ENCODE measurements around the gene UBE2K. TPM values are rescaled to one million over a fixed set of nuclear protein-coding genes. Genes with fewer than 3 reads are reported as not detected.
"Not testable (repeated sequence)": the region's sequence is repeated elsewhere in the genome, so short reads cannot be mapped to it uniquely, and the experiment has no call there.

The UBE2K gene
- total and polyA plus RNA-seq, 10 of the 15 experiments (the other 5 are each of a cell fraction or from before 2014, with no cell fraction given) = 17.0 to 141 (median 75.5) TPM

GRCh38 chr4:39721273-39721672 lies 23.3 kb downstream of the UBE2K start:
- ChIA-PET SMC1A (ENCODE audit: uncharacterized antibody, unreplicated experiment) (interaction anchor here (1.2 to 1.8 kb wide), 4 partner anchors 9 to 35 kb away, joined by 3 to 5 read pairs (median 4); no protein-coding TSS in a partner anchor), CTCF (interaction anchor here (0.6 to 1.2 kb wide), 3 partner anchors 12 to 213 kb away, joined by 3 to 5 read pairs (median 3); no protein-coding TSS in a partner anchor), RAD21 (ENCODE audit: unreplicated experiment) (interaction anchor here (0.6 kb wide), 1 partner anchor 20 kb away, joined by 3 read pairs; no protein-coding TSS in a partner anchor), POLR2A (interaction anchor here (1.1 kb wide), 1 partner anchor 13 kb away, joined by 3 read pairs; no protein-coding TSS in a partner anchor)
- in situ Hi-C loops (cut with MboI); intact Hi-C loops (cut with micrococcal nuclease; ENCODE audit: unreplicated experiment); FAIRE-seq; H3K36me3 ChIP-seq (ENCODE audit: control insufficient read depth in 2 of 2, insufficient read depth in 2 of 2, low read length in 1 of 2); H3K27me3 ChIP-seq (replicated peaks in 1 of 2; ENCODE audit: control insufficient read depth in 2 of 2, insufficient read depth in 2 of 2, low read length in 1 of 2); BruUV-seq (replicated peaks); H4K20me1 ChIP-seq (ENCODE audit: control insufficient read depth, insufficient read depth); H3K27ac ChIP-seq (ENCODE audit: control insufficient read depth, insufficient read depth); H3K9me3 ChIP-seq (replicated peaks; ENCODE audit: control insufficient read depth, insufficient read depth, low read length); H2AFZ ChIP-seq (ENCODE audit: control insufficient read depth, low read depth, low read length); DNase-seq (ENCODE audit: low read depth, low spot score); H3K9ac ChIP-seq (ENCODE audit: control insufficient read depth, insufficient read depth, low read length); H3K4me2 ChIP-seq (ENCODE audit: control insufficient read depth, insufficient read depth); ATAC-seq; H3K4me3 ChIP-seq: not testable (repeated sequence)
- TF ChIP-seq BHLHE40 (IDR thresholded peaks at IDR 0.05; ENCODE audit: borderline replicate concordance in 1 of 2, low read depth in 2 of 2, low read length in 1 of 2) = peak; percentile 11 to 72; a peak in 1 of 4 replicates
- peaks cover 88% of the 10 kb centered on the region for H3K79me2 ChIP-seq (ENCODE audit: control insufficient read depth, insufficient read depth, low read length)
- H3K4me1 ChIP-seq (ENCODE audit: control insufficient read depth, insufficient read depth, low read length) = peaks cover 30% of the 10 kb centered on the region
- 42% methylated on average over 6 of the region's 6 CpGs for WGBS (ENCODE audit: insufficient coverage, insufficient replicate concordance, low lambda C conversion rate, missing lambda C conversion rate)

- ChIA-PET RAD21 (ENCODE audit: unreplicated experiment) (interaction anchor here (0.6 kb wide), 3 partner anchors 19 to 82 kb away, joined by 3 read pairs; no protein-coding TSS in a partner anchor), SMC1A (ENCODE audit: uncharacterized antibody, unreplicated experiment) (interaction anchor here (1.2 to 1.8 kb wide), 5 partner anchors 8 to 34 kb away, joined by 3 to 5 read pairs (median 3); no protein-coding TSS in a partner anchor), POLR2A (interaction anchor here (1.1 kb wide), 1 partner anchor 14 kb away, joined by 3 read pairs; no protein-coding TSS in a partner anchor), CTCF (interaction anchor here (0.6 kb wide), 1 partner anchor 199 kb away, joined by 3 read pairs; no protein-coding TSS in a partner anchor)
- intact Hi-C loops (cut with micrococcal nuclease; ENCODE audit: unreplicated experiment) (no loop called here), in situ Hi-C loops (cut with MboI) (no loop called here)
- ATAC-seq = no peak
- peaks cover 28% of the 10 kb centered on the region for H3K4me1 ChIP-seq (ENCODE audit: control insufficient read depth, insufficient read depth, low read length)
- no peaks in the 10 kb centered on the region for H3K9me3 ChIP-seq (replicated peaks; ENCODE audit: control insufficient read depth, insufficient read depth, low read length)
- H3K79me2 ChIP-seq (ENCODE audit: control insufficient read depth, insufficient read depth, low read length) = peaks cover 85% of the 10 kb centered on the region
- DNase-seq (ENCODE audit: low read depth, low spot score) = no peak
- H3K4me2 ChIP-seq (ENCODE audit: control insufficient read depth, insufficient read depth) = no peak overlapping the region
- no peak for FAIRE-seq
- no peaks in the 10 kb centered on the region for H4K20me1 ChIP-seq (ENCODE audit: control insufficient read depth, insufficient read depth)
- no peak overlapping the region for H3K27ac ChIP-seq (ENCODE audit: control insufficient read depth, insufficient read depth)
- no peaks in the 10 kb centered on the region for H3K27me3 ChIP-seq (replicated peaks in 1 of 2; ENCODE audit: control insufficient read depth in 2 of 2, insufficient read depth in 2 of 2, low read length in 1 of 2)
- WGBS (ENCODE audit: insufficient coverage, insufficient replicate concordance, low lambda C conversion rate, missing lambda C conversion rate) = 76% methylated on average over 7 of the region's 7 CpGs
- no TSS peak for BruUV-seq (replicated peaks)
- peaks cover 4 to 9% of the 10 kb centered on the region in 2 experiments; a peak in 2 of 4 replicates for H3K36me3 ChIP-seq (ENCODE audit: control insufficient read depth in 2 of 2, insufficient read depth in 2 of 2, low read length in 1 of 2)
- no peak overlapping the region for H3K4me3 ChIP-seq
- no peak overlapping the region for H3K9ac ChIP-seq (ENCODE audit: control insufficient read depth, insufficient read depth, low read length)
- no peak overlapping the region for H2AFZ ChIP-seq (ENCODE audit: control insufficient read depth, low read depth, low read length)
- TF ChIP-seq BCL11A (IDR thresholded peaks at IDR 0.05; ENCODE audit: low read depth, low read length) = no peak
- TF ChIP-seq RAD51 (IDR thresholded peaks at IDR 0.05) = no peak
- no peak for TF ChIP-seq MEF2B (IDR thresholded peaks at IDR 0.05; ENCODE audit: partially characterized antibody, poor library complexity, severe bottlenecking)
- no peak for TF ChIP-seq ETV6 (conservative IDR thresholded peaks at IDR 0.05 in 1 of 2, IDR thresholded peaks at IDR 0.05 in 1 of 2; ENCODE audit: borderline replicate concordance in 1 of 2, low read depth in 1 of 2)
- no peak for TF ChIP-seq PML (IDR thresholded peaks at IDR 0.05; ENCODE audit: low read length)
- no peak for TF ChIP-seq NR2C1 (IDR thresholded peaks at IDR 0.05)
- no peak for TF ChIP-seq MYB (IDR thresholded peaks at IDR 0.05; ENCODE audit: borderline replicate concordance, low read depth, low read length)
- no peak for TF ChIP-seq ZNF687 (IDR thresholded peaks at IDR 0.05)
- TF ChIP-seq, protein P1, sequence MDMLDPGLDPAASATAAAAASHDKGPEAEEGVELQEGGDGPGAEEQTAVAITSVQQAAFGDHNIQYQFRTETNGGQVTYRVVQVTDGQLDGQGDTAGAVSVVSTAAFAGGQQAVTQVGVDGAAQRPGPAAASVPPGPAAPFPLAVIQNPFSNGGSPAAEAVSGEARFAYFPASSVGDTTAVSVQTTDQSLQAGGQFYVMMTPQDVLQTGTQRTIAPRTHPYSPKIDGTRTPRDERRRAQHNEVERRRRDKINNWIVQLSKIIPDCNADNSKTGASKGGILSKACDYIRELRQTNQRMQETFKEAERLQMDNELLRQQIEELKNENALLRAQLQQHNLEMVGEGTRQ (IDR thresholded peaks at IDR 0.05; ENCODE audit: borderline replicate concordance, low read depth, low read length) = no peak
- no peak for TF ChIP-seq NBN (IDR thresholded peaks at IDR 0.05)
- TF ChIP-seq ZNF207 (IDR thresholded peaks at IDR 0.05; ENCODE audit: borderline replicate concordance) = no peak
Measured at GRCh38 chr4:39721788-39722187, 23.9 kb downstream of the UBE2K start.
